ENCODE measurements around the gene MCTP1. TPM values are rescaled to one million over a fixed set of nuclear protein-coding genes. Genes with fewer than 3 reads are reported as not detected.

The MCTP1 gene
- total RNA-seq, 1 experiment from 2014 or later, result 0.44 TPM

DNA sequence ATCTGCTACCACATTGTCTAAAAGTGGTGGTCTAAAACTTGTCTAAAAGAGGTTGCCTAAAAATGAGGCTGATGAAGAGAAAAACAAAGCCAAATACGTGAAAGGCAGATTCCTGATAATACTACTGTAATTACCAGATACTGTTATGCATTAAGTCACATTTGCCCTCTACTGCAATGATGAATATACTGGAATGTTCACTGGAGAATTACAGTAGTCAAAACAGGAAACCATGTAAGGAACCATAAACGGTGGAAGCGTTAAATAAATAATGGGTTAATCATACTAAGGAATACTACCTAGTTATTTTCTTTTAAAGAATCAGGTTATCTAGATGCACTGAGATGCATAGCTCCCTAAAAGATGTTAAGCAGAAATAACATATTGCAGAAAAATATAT is 201.3 kb downstream of the MCTP1 start (continued):
- TF ChIP-seq, protein P1, sequence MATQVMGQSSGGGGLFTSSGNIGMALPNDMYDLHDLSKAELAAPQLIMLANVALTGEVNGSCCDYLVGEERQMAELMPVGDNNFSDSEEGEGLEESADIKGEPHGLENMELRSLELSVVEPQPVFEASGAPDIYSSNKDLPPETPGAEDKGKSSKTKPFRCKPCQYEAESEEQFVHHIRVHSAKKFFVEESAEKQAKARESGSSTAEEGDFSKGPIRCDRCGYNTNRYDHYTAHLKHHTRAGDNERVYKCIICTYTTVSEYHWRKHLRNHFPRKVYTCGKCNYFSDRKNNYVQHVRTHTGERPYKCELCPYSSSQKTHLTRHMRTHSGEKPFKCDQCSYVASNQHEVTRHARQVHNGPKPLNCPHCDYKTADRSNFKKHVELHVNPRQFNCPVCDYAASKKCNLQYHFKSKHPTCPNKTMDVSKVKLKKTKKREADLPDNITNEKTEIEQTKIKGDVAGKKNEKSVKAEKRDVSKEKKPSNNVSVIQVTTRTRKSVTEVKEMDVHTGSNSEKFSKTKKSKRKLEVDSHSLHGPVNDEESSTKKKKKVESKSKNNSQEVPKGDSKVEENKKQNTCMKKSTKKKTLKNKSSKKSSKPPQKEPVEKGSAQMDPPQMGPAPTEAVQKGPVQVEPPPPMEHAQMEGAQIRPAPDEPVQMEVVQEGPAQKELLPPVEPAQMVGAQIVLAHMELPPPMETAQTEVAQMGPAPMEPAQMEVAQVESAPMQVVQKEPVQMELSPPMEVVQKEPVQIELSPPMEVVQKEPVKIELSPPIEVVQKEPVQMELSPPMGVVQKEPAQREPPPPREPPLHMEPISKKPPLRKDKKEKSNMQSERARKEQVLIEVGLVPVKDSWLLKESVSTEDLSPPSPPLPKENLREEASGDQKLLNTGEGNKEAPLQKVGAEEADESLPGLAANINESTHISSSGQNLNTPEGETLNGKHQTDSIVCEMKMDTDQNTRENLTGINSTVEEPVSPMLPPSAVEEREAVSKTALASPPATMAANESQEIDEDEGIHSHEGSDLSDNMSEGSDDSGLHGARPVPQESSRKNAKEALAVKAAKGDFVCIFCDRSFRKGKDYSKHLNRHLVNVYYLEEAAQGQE (IDR thresholded peaks at IDR 0.05; ENCODE audit: low read depth), result no peak
- no peak for TF ChIP-seq EZH2 (IDR thresholded peaks at IDR 0.05)
- no peak for TF ChIP-seq ZFX (IDR thresholded peaks at IDR 0.05)
- no peak for TF ChIP-seq SIN3A (IDR thresholded peaks at IDR 0.05; ENCODE audit: low read depth)
- no peak for TF ChIP-seq EZH2phosphoT487 (IDR thresholded peaks at IDR 0.05; ENCODE audit: borderline replicate concordance)
- no peak for TF ChIP-seq RAD21 (IDR thresholded peaks at IDR 0.05; ENCODE audit: low read depth)
- TF ChIP-seq SP1 (IDR thresholded peaks at IDR 0.05; ENCODE audit: low read depth), result no peak
- no peak for TF ChIP-seq SRF (IDR thresholded peaks at IDR 0.05; ENCODE audit: low read depth)
- no peak for TF ChIP-seq FOSL1 (IDR thresholded peaks at IDR 0.05; ENCODE audit: low read depth)
- no peak for TF ChIP-seq TCF7L2 (IDR thresholded peaks at IDR 0.05; ENCODE audit: borderline replicate concordance, extremely low read depth, insufficient read depth, insufficient read length)

DNA sequence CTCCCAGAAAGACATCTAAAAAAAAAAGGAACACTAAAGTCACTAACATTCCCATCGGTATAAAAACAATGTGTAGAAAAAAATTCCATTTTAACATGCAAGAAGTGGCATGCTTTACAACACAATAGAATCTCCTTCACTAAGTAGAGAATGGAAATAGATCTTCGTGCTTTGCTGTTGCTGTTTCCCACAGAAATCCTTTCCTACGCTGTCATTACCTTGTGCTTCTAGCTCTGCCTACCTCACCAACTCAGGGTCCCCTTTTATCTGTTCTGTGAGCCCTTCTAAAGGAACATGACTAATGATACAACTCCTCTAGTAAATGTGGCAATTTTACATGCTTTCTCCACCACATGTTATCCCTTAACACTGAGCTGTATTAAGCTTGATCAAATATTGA is 202.9 kb downstream of the MCTP1 start:
- H3K9ac ChIP-seq (ENCODE audit: low read length), result no peak overlapping the region
- no peak overlapping the region; a peak in 1 of 4 replicates for H3K4me3 ChIP-seq (replicated peaks in 1 of 2; ENCODE audit: low read depth in 1 of 2, low read length in 2 of 2)
- POLR2A ChIA-PET, result no interaction called here
- no peaks in the 10 kb centered on the region for H3K9me3 ChIP-seq (ENCODE audit: control insufficient read depth in 1 of 2, insufficient read depth in 1 of 2, low read depth in 1 of 2, low read length in 2 of 2)
- no peaks in the 10 kb centered on the region for H4K20me1 ChIP-seq (ENCODE audit: insufficient read depth)
- RAD21 ChIA-PET (ENCODE audit: low non-redundant PET in 1 of 2, low total read pairs in 2 of 2, uncharacterized antibody in 2 of 2, unreplicated experiment in 2 of 2), result no interaction called here
- no peaks in the 10 kb centered on the region for H3K9me2 ChIP-seq (ENCODE audit: insufficient read depth)
- no peak for DNase-seq (ENCODE audit: low read depth, low spot score)
- H2AFZ ChIP-seq (ENCODE audit: low read depth, low read length, poor library complexity, severe bottlenecking), result no peak overlapping the region
- H3K27ac ChIP-seq (ENCODE audit: low read depth, low read length), result no peak overlapping the region
- H3K79me2 ChIP-seq (ENCODE audit: insufficient read depth, low read length), result no peaks in the 10 kb centered on the region
- H3K27me3 ChIP-seq (ENCODE audit: insufficient read depth, low read length), result no peaks in the 10 kb centered on the region
- 0 out of 4 replicates have a peak, but pooled peaks cover 0 to 3% of the 10 kb centered on the region in 2 experiments for H3K4me1 ChIP-seq (ENCODE audit: control insufficient read depth in 1 of 2, insufficient read depth in 2 of 2, low read length in 2 of 2)
- H3K36me3 ChIP-seq (ENCODE audit: control insufficient read depth in 1 of 2, insufficient read depth in 2 of 2, low read length in 2 of 2), result no peaks in the 10 kb centered on the region
- CTCF ChIA-PET, result no interaction called here
- H3K4me2 ChIP-seq (ENCODE audit: low read length), result peak overlapping the region; percentile 35
- no peak for ATAC-seq
- BruUV-seq (replicated peaks), result no TSS peak
- intact Hi-C loops (cut with micrococcal nuclease), result no loop called here
- TF ChIP-seq EZH2 (IDR thresholded peaks at IDR 0.05), result no peak
- TF ChIP-seq FOSL1 (IDR thresholded peaks at IDR 0.05; ENCODE audit: low read depth), result no peak
- no peak for TF ChIP-seq CEBPB (IDR thresholded peaks at IDR 0.05; ENCODE audit: low read depth)
- no peak for TF ChIP-seq POLR2A (IDR thresholded peaks at IDR 0.05; ENCODE audit: borderline replicate concordance, extremely low read depth, insufficient read depth, insufficient read length)
- TF ChIP-seq, protein P2, sequence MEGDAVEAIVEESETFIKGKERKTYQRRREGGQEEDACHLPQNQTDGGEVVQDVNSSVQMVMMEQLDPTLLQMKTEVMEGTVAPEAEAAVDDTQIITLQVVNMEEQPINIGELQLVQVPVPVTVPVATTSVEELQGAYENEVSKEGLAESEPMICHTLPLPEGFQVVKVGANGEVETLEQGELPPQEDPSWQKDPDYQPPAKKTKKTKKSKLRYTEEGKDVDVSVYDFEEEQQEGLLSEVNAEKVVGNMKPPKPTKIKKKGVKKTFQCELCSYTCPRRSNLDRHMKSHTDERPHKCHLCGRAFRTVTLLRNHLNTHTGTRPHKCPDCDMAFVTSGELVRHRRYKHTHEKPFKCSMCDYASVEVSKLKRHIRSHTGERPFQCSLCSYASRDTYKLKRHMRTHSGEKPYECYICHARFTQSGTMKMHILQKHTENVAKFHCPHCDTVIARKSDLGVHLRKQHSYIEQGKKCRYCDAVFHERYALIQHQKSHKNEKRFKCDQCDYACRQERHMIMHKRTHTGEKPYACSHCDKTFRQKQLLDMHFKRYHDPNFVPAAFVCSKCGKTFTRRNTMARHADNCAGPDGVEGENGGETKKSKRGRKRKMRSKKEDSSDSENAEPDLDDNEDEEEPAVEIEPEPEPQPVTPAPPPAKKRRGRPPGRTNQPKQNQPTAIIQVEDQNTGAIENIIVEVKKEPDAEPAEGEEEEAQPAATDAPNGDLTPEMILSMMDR (IDR thresholded peaks at IDR 0.05 in 2 of 3, conservative IDR thresholded peaks at IDR 0.05 in 1 of 3; ENCODE audit: borderline replicate concordance in 1 of 3, insufficient read depth in 1 of 3, low read depth in 2 of 3, low read length in 2 of 3), result no peak
- TF ChIP-seq SP1 (IDR thresholded peaks at IDR 0.05; ENCODE audit: low read depth), result no peak
- TF ChIP-seq, protein P3, sequence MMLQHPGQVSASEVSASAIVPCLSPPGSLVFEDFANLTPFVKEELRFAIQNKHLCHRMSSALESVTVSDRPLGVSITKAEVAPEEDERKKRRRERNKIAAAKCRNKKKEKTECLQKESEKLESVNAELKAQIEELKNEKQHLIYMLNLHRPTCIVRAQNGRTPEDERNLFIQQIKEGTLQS (IDR thresholded peaks at IDR 0.05), result no peak
- TF ChIP-seq EGR1 (IDR thresholded peaks at IDR 0.05; ENCODE audit: low read depth), result no peak
- no peak for TF ChIP-seq ELF1 (IDR thresholded peaks at IDR 0.05; ENCODE audit: borderline replicate concordance, low read depth)
- no peak for TF ChIP-seq SRF (IDR thresholded peaks at IDR 0.05; ENCODE audit: low read depth)
- no peak for TF ChIP-seq SIN3A (IDR thresholded peaks at IDR 0.05; ENCODE audit: low read depth)
- no peak for TF ChIP-seq RAD21 (IDR thresholded peaks at IDR 0.05; ENCODE audit: low read depth)
- TF ChIP-seq, protein P4, sequence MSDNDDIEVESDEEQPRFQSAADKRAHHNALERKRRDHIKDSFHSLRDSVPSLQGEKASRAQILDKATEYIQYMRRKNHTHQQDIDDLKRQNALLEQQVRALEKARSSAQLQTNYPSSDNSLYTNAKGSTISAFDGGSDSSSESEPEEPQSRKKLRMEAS (IDR thresholded peaks at IDR 0.05), result no peak
- TF ChIP-seq, protein P1 (IDR thresholded peaks at IDR 0.05; ENCODE audit: low read depth), result no peak

Measured in HCT116 (cell line).